ENCODE measurements around the gene TAL2.

The TAL2 gene

DNA sequence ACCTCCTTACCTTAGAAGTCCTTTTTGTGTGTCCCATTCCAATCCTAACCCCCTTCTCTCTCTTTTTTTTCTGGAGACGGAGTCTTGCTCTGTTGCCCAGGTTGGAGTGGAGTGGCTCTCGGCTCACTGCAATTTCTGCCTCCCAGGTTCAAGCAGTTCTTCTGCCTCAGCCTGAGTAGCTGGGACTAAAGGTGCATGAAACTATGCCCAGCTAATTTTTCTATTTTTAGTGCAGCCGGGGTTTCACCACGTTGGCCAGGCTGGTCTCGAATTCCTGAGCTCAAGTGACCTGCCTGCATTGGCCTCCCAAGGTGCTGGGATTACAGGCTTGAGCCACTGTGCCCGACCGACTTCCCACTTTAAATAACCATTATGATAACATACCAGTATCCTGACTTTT, 49.6 kb downstream of the TAL2 start:
- DNase-seq: no peak

DNA sequence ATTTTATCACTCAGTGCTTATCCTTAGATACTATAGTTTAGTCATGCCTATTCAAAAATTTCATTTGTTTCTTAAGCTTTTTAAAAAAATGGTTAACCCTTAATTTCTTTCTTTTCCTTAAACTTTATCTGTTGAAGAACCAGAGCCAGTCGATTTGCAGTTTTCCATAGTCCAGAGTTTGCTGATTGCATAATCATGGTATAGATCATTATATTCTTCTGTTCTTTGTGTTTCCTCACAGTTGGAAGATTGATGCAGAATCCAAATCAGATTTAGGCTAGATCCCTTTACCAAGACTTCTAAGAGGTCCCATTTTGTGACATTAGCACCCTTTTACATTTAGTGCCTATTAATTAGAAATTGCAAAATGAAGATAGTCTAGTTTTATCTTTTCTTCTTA, 50.0 kb downstream of the TAL2 start:
- no peak for DNase-seq
